Activated B cell treated with CpG ODN at 0.5 μM for 24 hours (primary cell): ENCODE measurements around the gene LENEP. TPM values are rescaled to one million over a fixed set of nuclear protein-coding genes. Genes with fewer than 3 reads are reported as not detected.

ENCODE experiments used
- ATAC-seq: fragments of 200-7000 bp; cut with Tn5 transposase; one replicate; pipeline ENCODE4 v1.10.0; 2021; ENCODE audit warnings: low read depth, mild to moderate bottlenecking, moderate library complexity
- CTCF ChIA-PET: fragments of 350-600 bp; sonication (Branson Sonifier 250); formaldehyde crosslinking; loops from one replicate; lab custom pipeline; 2021; ENCODE audit warnings: antibody characterized with exemption; lab: Charles Lee
- POLR2A ChIA-PET: fragments of 350-600 bp; sonication (Branson Sonifier 250); formaldehyde crosslinking; loops from one replicate; lab custom pipeline; 2021; ENCODE audit warnings: antibody characterized with exemption; lab: Charles Lee
- DNase-seq: peaks from one replicate; pipeline ENCODE4 v3.0.0; 2022
- H3K27ac Mint-ChIP-seq: one replicate; pipeline ENCODE4 v1.8.0; 2020; ENCODE audit warnings: mixed read lengths
- H3K27me3 Mint-ChIP-seq: one replicate; pipeline ENCODE4 v1.8.0; 2021; ENCODE audit warnings: mixed read lengths
- H3K36me3 Mint-ChIP-seq: one replicate; pipeline ENCODE4 v1.8.0; 2021; ENCODE audit warnings: low read depth, mixed read lengths
- H3K4me1 Mint-ChIP-seq: one replicate; pipeline ENCODE4 v1.8.0; 2021; ENCODE audit warnings: mixed read lengths
- H3K4me3 Mint-ChIP-seq: one replicate; pipeline ENCODE4 v1.8.0; 2020; ENCODE audit warnings: mild to moderate bottlenecking, mixed read lengths
- H3K9me3 Mint-ChIP-seq: one replicate; pipeline ENCODE4 v1.8.0; 2020; ENCODE audit warnings: mixed read lengths
- CTCF ChIP-seq: fragments of 200-600 bp; IDR thresholded peaks from one replicate; pipeline ENCODE4 v1.8.0; 2022; ENCODE audit warnings: antibody characterized with exemption, mild to moderate bottlenecking
- intact Hi-C: fragments of 100-400 bp; cut with micrococcal nuclease; formaldehyde crosslinking; loops from one replicate; pipeline ENCODE4 v1.15.1; 2024
- total RNA-seq: library from RNA; stranded (reverse); gene quantifications from 2 replicates; pipeline ENCODE4 v1.2.3, GENCODE V29; 2022

LENEP gene
- total RNA-seq, 1 donor from 2014 or later, result 1.8 TPM

- Mint-ChIP-seq H3K9me3 (no peaks in the 10 kb centered on the region), H3K27me3 (no peaks in the 10 kb centered on the region), H3K36me3 (peaks cover 6% of the 10 kb centered on the region), H3K27ac (peak overlapping the region; percentile 87), H3K4me3 (peak overlapping the region; percentile 58), H3K4me1 (peaks cover 21% of the 10 kb centered on the region)
- CTCF ChIA-PET, result interaction anchor here (0.9 to 3.2 kb wide), 16 partner anchors 10 to 330 kb away, joined by 3 to 35 read pairs (median 4); partner anchors contain the start of genes ADAM15, CKS1B, FLAD1 and PBXIP1
- intact Hi-C loops, result no loop called here
- no peak for TF ChIP-seq CTCF
- POLR2A ChIA-PET, result interaction anchor here (0.9 to 7.2 kb wide), 8 partner anchors 14 to 42 kb away, joined by 3 to 68 read pairs (median 18); partner anchors contain the start of genes CKS1B, FLAD1, PBXIP1 and PYGO2
- DNase-seq, result no peak
- ATAC-seq, result no peak
Measured at GRCh38 chr1:154998201-154998780, 4.9 kb downstream of the LENEP start.

- Mint-ChIP-seq H3K4me1 (peaks cover 27% of the 10 kb centered on the region), H3K27ac (peak overlapping the region; percentile 87), H3K9me3 (no peaks in the 10 kb centered on the region), H3K27me3 (no peaks in the 10 kb centered on the region), H3K4me3 (peak overlapping the region; percentile 81), H3K36me3 (peaks cover 6% of the 10 kb centered on the region)
- intact Hi-C loops, result loop anchor here (1.0 kb wide), 2 partner anchors 38 to 62 kb away; partner anchors contain the start of gene PYGO2
- TF ChIP-seq CTCF, result peak; percentile 50
- ChIA-PET POLR2A (interaction anchor here (0.9 to 7.2 kb wide), 12 partner anchors 13 to 564 kb away, joined by 3 to 68 read pairs (median 7); partner anchors contain the start of genes ASH1L, CKS1B, FLAD1 and PBXIP1), CTCF (interaction anchor here (0.9 to 3.2 kb wide), 17 partner anchors 11 to 331 kb away, joined by 3 to 35 read pairs (median 4); partner anchors contain the start of genes ADAM15, CKS1B, FLAD1 and PBXIP1)
- DNase-seq, result peak; percentile 51
- no peak for ATAC-seq
Measured at GRCh38 chr1:154998818-154999570, 5.6 kb downstream of the LENEP start.

- Mint-ChIP-seq H3K4me1 (peaks cover 33% of the 10 kb centered on the region), H3K9me3 (no peaks in the 10 kb centered on the region), H3K27ac (peak overlapping the region; percentile 86), H3K4me3 (peak overlapping the region; percentile 94), H3K36me3 (peaks cover 6% of the 10 kb centered on the region), H3K27me3 (no peaks in the 10 kb centered on the region)
- ChIA-PET POLR2A (interaction anchor here (0.9 to 7.2 kb wide), 16 partner anchors 12 to 563 kb away, joined by 3 to 68 read pairs (median 4); partner anchors contain the start of genes ASH1L, CKS1B, FLAD1 and KRTCAP2), CTCF (interaction anchor here (0.9 to 3.2 kb wide), 16 partner anchors 11 to 332 kb away, joined by 3 to 35 read pairs (median 4); partner anchors contain the start of genes ADAM15, CKS1B, FLAD1 and PBXIP1)
- intact Hi-C loops, result loop anchor here (1.0 kb wide), 2 partner anchors 38 to 62 kb away; partner anchors contain the start of gene PYGO2
- TF ChIP-seq CTCF, result no peak
- no peak for ATAC-seq
- DNase-seq, result peak; percentile 41
Measured at GRCh38 chr1:154999571-155000410, 6.4 kb downstream of the LENEP start.

- TF ChIP-seq CTCF, result no peak
- ChIA-PET CTCF (interaction anchor here (1.6 to 3.2 kb wide), 7 partner anchors 16 to 48 kb away, joined by 3 to 35 read pairs (median 11); partner anchors contain the start of genes CKS1B, FLAD1 and PYGO2), POLR2A (interaction anchor here (1.0 to 7.2 kb wide), 11 partner anchors 12 to 173 kb away, joined by 3 to 68 read pairs (median 6); partner anchors contain the start of genes CKS1B, FLAD1, KRTCAP2 and PBXIP1)
- peaks cover 39% of the 10 kb centered on the region for H3K4me1 Mint-ChIP-seq
- peak overlapping the region; percentile 86 for H3K27ac Mint-ChIP-seq
- H3K27me3 Mint-ChIP-seq, result no peaks in the 10 kb centered on the region
- H3K4me3 Mint-ChIP-seq, result peak overlapping the region; percentile 94
- ATAC-seq (no peak), DNase-seq (no peak)
- intact Hi-C loops, result no loop called here
- peaks cover 6% of the 10 kb centered on the region for H3K36me3 Mint-ChIP-seq
- no peaks in the 10 kb centered on the region for H3K9me3 Mint-ChIP-seq
Measured at GRCh38 chr1:155000411-155000725, 7.0 kb downstream of the LENEP start.
